ENCODE results near the gene BAHCC1.

Gene BAHCC1

GRCh38 chr17:81512562-81513371 lies 117.5 kb downstream of the BAHCC1 start, which contains the start of gene ACTG1:
Gene ACTG1, minus strand, starts transcription at chr17:81512799. Its CDS starts 445 bp downstream, at chr17:81512354.
- TF ChIP-seq CTCF (conservative IDR thresholded peaks at IDR 0.05; ENCODE audit: low read depth, low read length), result no peak
- peak within 1 kb of the TSS; percentile 87 for H3K4me3 ChIP-seq (ENCODE audit: low read depth, low read length)
- DNase-seq (ENCODE audit: low read depth), result peak; percentile 94

GRCh38 chr17:81513372-81513752 lies 118.1 kb downstream of the BAHCC1 start:
- peak overlapping the region; percentile 76 for H3K4me3 ChIP-seq (ENCODE audit: low read depth, low read length)
- DNase-seq (ENCODE audit: low read depth), result peak; percentile 66
- TF ChIP-seq CTCF (conservative IDR thresholded peaks at IDR 0.05; ENCODE audit: low read depth, low read length), result no peak

- peak overlapping the region; percentile 76 for H3K4me3 ChIP-seq (ENCODE audit: low read depth, low read length)
- no peak for TF ChIP-seq CTCF (conservative IDR thresholded peaks at IDR 0.05; ENCODE audit: low read depth, low read length)
- DNase-seq (ENCODE audit: low read depth), result peak; percentile 82
Measured at GRCh38 chr17:81513753-81514488, 118.7 kb downstream of the BAHCC1 start.

- H3K4me3 ChIP-seq (ENCODE audit: low read depth, low read length), result peak overlapping the region; percentile 76
- DNase-seq (ENCODE audit: low read depth), result no peak
- no peak for TF ChIP-seq CTCF (conservative IDR thresholded peaks at IDR 0.05; ENCODE audit: low read depth, low read length)
Measured at GRCh38 chr17:81514489-81514738, 119.2 kb downstream of the BAHCC1 start.

GRCh38 chr17:81514739-81515529 lies 119.7 kb downstream of the BAHCC1 start:
- peak; percentile 85 for DNase-seq (ENCODE audit: low read depth)
- TF ChIP-seq CTCF (conservative IDR thresholded peaks at IDR 0.05; ENCODE audit: low read depth, low read length), result no peak
- H3K4me3 ChIP-seq (ENCODE audit: low read depth, low read length), result peak overlapping the region; percentile 76

- no peak for TF ChIP-seq CTCF (conservative IDR thresholded peaks at IDR 0.05; ENCODE audit: low read depth, low read length)
- DNase-seq (ENCODE audit: low read depth), result no peak
- peak overlapping the region; percentile 76 for H3K4me3 ChIP-seq (ENCODE audit: low read depth, low read length)
Measured at GRCh38 chr17:81515530-81516041, 120.3 kb downstream of the BAHCC1 start.
